ENCODE results near the gene UBE2Q2.

UBE2Q2 gene

DNA sequence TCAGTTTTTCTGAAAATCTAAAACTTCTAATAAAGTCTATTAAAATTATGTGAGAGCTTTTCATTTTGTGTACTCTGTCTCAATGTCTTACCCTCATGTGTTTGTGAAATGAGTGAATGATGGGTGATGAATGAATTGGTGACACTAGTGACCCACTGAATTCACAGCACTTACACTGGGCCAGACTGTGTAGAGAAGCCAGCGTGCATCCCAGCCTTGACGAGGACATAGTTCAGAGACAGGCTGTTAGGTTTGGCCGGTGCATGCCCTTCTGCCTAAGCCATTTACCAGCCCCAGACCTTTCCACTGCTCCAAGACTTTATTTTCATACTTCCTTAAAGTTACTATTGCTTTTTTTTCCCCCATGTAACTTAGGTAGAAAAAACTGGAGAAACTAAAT is 99.2 kb downstream of the UBE2Q2 start:
- Histone ChIP-seq H3K36me3 (ENCODE audit: insufficient read depth, low read depth, low read length) (peaks cover 25% of the 10 kb centered on the region), H3K9ac (ENCODE audit: low read depth, low read length) (no peak overlapping the region), H3K4me3 (ENCODE audit: low read length) (no peak overlapping the region), H3K27me3 (ENCODE audit: insufficient read depth, low read length) (no peaks in the 10 kb centered on the region), H3K27ac (ENCODE audit: low read length) (no peak overlapping the region), H3K9me3 (ENCODE audit: insufficient read depth, low read depth, low read length) (peaks cover 18% of the 10 kb centered on the region), H3K4me1 (ENCODE audit: insufficient read depth, low read length) (no peaks in the 10 kb centered on the region)

- Histone ChIP-seq H3K9me3 (ENCODE audit: insufficient read depth, low read depth, low read length) (peaks cover 18% of the 10 kb centered on the region; the same call in 1 of the 2 replicates), H3K36me3 (ENCODE audit: insufficient read depth, low read depth, low read length) (peaks cover 17% of the 10 kb centered on the region), H3K27me3 (ENCODE audit: insufficient read depth, low read length) (no peaks in the 10 kb centered on the region), H3K27ac (ENCODE audit: low read length) (no peak overlapping the region), H3K4me1 (ENCODE audit: insufficient read depth, low read length) (no peaks in the 10 kb centered on the region), H3K9ac (ENCODE audit: low read depth, low read length) (no peak overlapping the region), H3K4me3 (ENCODE audit: low read length) (no peak overlapping the region)
Observed at GRCh38 chr15:75943246-75943645, 100.0 kb downstream of the UBE2Q2 start.

DNA sequence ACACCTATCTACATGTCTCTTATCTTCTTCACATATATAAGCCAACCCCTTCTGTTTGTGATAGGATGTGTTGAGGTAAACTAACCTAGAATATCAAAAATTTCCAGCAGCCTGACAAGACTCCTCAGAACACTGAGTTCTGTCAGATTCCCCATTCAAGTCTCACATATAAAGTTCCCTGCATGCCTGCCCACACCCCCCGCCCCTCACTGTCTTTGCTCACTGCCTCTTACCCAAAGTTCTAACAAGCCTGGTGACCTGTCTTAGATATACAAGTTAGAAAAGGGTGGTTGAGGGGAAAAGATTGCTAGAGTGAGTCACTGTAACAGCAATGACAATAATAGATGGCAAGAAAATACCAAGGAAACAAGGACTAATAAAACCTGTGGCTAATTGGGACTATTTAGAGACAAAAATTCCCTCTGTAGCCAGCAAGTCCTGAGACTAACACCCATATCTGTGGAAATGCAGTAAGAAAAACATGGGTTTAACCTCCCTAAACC is 100.5 kb downstream of the UBE2Q2 start:
- Histone ChIP-seq H3K4me3 (ENCODE audit: low read length) (no peak overlapping the region), H3K4me1 (ENCODE audit: insufficient read depth, low read length) (no peaks in the 10 kb centered on the region), H3K27me3 (ENCODE audit: insufficient read depth, low read length) (no peaks in the 10 kb centered on the region), H3K36me3 (ENCODE audit: insufficient read depth, low read depth, low read length) (peaks cover 12% of the 10 kb centered on the region; the same call in 1 of the 2 replicates), H3K9me3 (ENCODE audit: insufficient read depth, low read depth, low read length) (peaks cover 14% of the 10 kb centered on the region; the same call in 1 of the 2 replicates), H3K9ac (ENCODE audit: low read depth, low read length) (no peak overlapping the region), H3K27ac (ENCODE audit: low read length) (no peak overlapping the region)

DNA sequence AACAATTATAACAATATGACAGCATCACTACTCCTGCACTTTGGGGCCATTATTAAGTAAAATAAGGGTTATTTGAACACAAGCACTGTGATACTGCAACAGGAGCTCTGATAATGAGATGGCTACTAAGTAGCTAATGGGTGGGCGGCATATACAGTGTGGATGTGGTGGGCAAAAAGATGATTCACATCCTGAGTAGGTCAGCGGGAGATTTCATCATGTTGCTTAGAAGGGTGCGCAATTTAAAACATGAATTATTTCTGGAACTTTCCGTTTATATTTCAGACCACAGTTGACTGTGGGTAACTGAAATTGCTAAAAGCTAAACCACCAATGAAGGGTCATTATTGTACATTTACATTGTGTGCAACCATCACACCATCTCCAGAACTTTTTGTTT is 102.7 kb downstream of the UBE2Q2 start:
- H3K4me3 ChIP-seq (ENCODE audit: low read length): no peak overlapping the region
- H3K36me3 ChIP-seq (ENCODE audit: insufficient read depth, low read depth, low read length): no peaks in the 10 kb centered on the region
- no peaks in the 10 kb centered on the region for H3K4me1 ChIP-seq (ENCODE audit: insufficient read depth, low read length)
- peaks cover 2% of the 10 kb centered on the region; the same call in 1 of the 2 replicates for H3K9me3 ChIP-seq (ENCODE audit: insufficient read depth, low read depth, low read length)
- H3K9ac ChIP-seq (ENCODE audit: low read depth, low read length): no peak overlapping the region
- H3K27ac ChIP-seq (ENCODE audit: low read length): no peak overlapping the region
- no peaks in the 10 kb centered on the region for H3K27me3 ChIP-seq (ENCODE audit: insufficient read depth, low read length)

GRCh38 chr15:75947092-75947491 is 103.8 kb downstream of the UBE2Q2 start:
- H3K9ac ChIP-seq (ENCODE audit: low read depth, low read length): no peak overlapping the region
- no peaks in the 10 kb centered on the region for H3K27me3 ChIP-seq (ENCODE audit: insufficient read depth, low read length)
- no peaks in the 10 kb centered on the region for H3K9me3 ChIP-seq (ENCODE audit: insufficient read depth, low read depth, low read length)
- H3K4me1 ChIP-seq (ENCODE audit: insufficient read depth, low read length): no peaks in the 10 kb centered on the region
- no peak overlapping the region for H3K27ac ChIP-seq (ENCODE audit: low read length)
- no peak overlapping the region for H3K4me3 ChIP-seq (ENCODE audit: low read length)
- H3K36me3 ChIP-seq (ENCODE audit: insufficient read depth, low read depth, low read length): no peaks in the 10 kb centered on the region

GRCh38 chr15:75948761-75949296 is 105.6 kb downstream of the UBE2Q2 start:
- no peak overlapping the region for H3K4me3 ChIP-seq (ENCODE audit: low read length)
- no peaks in the 10 kb centered on the region for H3K4me1 ChIP-seq (ENCODE audit: insufficient read depth, low read length)
- no peaks in the 10 kb centered on the region for H3K27me3 ChIP-seq (ENCODE audit: insufficient read depth, low read length)

More at GRCh38 chr15:75948761-75949296, 105.6 kb downstream of the UBE2Q2 start:
- H3K9me3 ChIP-seq (ENCODE audit: insufficient read depth, low read depth, low read length): no peaks in the 10 kb centered on the region
- no peak overlapping the region for H3K9ac ChIP-seq (ENCODE audit: low read depth, low read length)
- H3K36me3 ChIP-seq (ENCODE audit: insufficient read depth, low read depth, low read length): no peaks in the 10 kb centered on the region
- no peak overlapping the region for H3K27ac ChIP-seq (ENCODE audit: low read length)
